GM23338 (cell line): ENCODE measurements around the gene UNC93A. TPM values are rescaled to one million over a fixed set of nuclear protein-coding genes. Genes with fewer than 3 reads are reported as not detected.

Experiments used
- ATAC-seq: fragments of 200-7000 bp; cut with Tn5 transposase; 3 replicates; pipeline ENCODE4 v1.9.1; 2020
- DNase-seq: peaks from one replicate; pipeline ENCODE4 v3.0.0-alpha.2; 2015; ENCODE audit warnings: low spot score
- H2AFZ ChIP-seq: fragments of 200-600 bp; sonication (generic); 2 replicates; pipeline ENCODE4 v1.8.0; 2016; ENCODE audit warnings: antibody characterized with exemption, mild to moderate bottlenecking, moderate library complexity
- H3F3A ChIP-seq: fragments of 200-600 bp; sonication (generic); replicated peaks from 2 replicates; pipeline ENCODE4 v1.8.0; 2017; ENCODE audit warnings: antibody characterized with exemption, mixed run types, low read depth
- H3K27ac ChIP-seq: fragments of 200-600 bp; sonication (generic); 2 replicates; pipeline ENCODE4 v1.6.1; 2016; ENCODE audit warnings: low read depth
- H3K27me3 ChIP-seq: fragments of 200-600 bp; sonication (generic); 2 replicates; pipeline ENCODE4 v1.8.0; 2016; ENCODE audit warnings: mild to moderate bottlenecking, mixed run types, moderate library complexity; ENCODE audit not compliant: insufficient read depth
- H3K36me3 ChIP-seq: fragments of 200-600 bp; sonication (generic); 2 replicates; pipeline ENCODE4 v1.8.0; 2016; ENCODE audit warnings: mild to moderate bottlenecking; ENCODE audit not compliant: insufficient read depth
- H3K4me1 ChIP-seq: fragments of 200-600 bp; sonication (generic); 2 replicates; pipeline ENCODE4 v1.8.0; 2016; ENCODE audit warnings: mild to moderate bottlenecking, moderate library complexity; ENCODE audit not compliant: insufficient read depth
- H3K4me2 ChIP-seq: fragments of 200-600 bp; sonication (generic); 2 replicates; pipeline ENCODE4 v1.7.1; 2017; ENCODE audit warnings: mixed run types
- H3K4me3 ChIP-seq: fragments of 200-600 bp; sonication (generic); 2 replicates; pipeline ENCODE4 v1.6.1; 2016; ENCODE audit warnings: mixed run types
- H3K79me2 ChIP-seq: fragments of 200-600 bp; sonication (generic); replicated peaks from 2 replicates; pipeline ENCODE4 v1.8.0; 2017; ENCODE audit warnings: mild to moderate bottlenecking; ENCODE audit not compliant: insufficient read depth
- H3K9me2 ChIP-seq: fragments of 200-600 bp; sonication (generic); 2 replicates; pipeline ENCODE4 v1.8.0; 2017; ENCODE audit not compliant: insufficient read depth
- H4K20me1 ChIP-seq: fragments of 200-600 bp; sonication (generic); replicated peaks from 2 replicates; pipeline ENCODE4 v1.8.0; 2017; ENCODE audit warnings: mild to moderate bottlenecking; ENCODE audit not compliant: insufficient read depth
- H3K27ac Mint-ChIP-seq: 2 replicates; pipeline ENCODE4 v1.8.0; 2020; ENCODE audit warnings: inconsistent platforms, mild to moderate bottlenecking, moderate library complexity, mixed read lengths
- H3K27me3 Mint-ChIP-seq: 3 replicates; pipeline ENCODE4 v1.8.0; 2022; ENCODE audit warnings: low read depth, mild to moderate bottlenecking, moderate library complexity, mixed read lengths, inconsistent platforms; ENCODE audit not compliant: insufficient read depth, poor library complexity
- H3K36me3 Mint-ChIP-seq: 3 replicates; pipeline ENCODE4 v1.8.0; 2021; ENCODE audit warnings: low read depth, mild to moderate bottlenecking, inconsistent platforms, moderate library complexity, mixed read lengths
- H3K4me1 Mint-ChIP-seq: 3 replicates; pipeline ENCODE4 v1.8.0; 2020; ENCODE audit warnings: mild to moderate bottlenecking, inconsistent platforms, mixed read lengths
- H3K4me3 Mint-ChIP-seq: 3 replicates; pipeline ENCODE4 v1.8.0; 2021; ENCODE audit warnings: moderate library complexity, mild to moderate bottlenecking, inconsistent platforms, mixed read lengths
- H3K9me3 Mint-ChIP-seq: 3 replicates; pipeline ENCODE4 v1.8.0; 2020; ENCODE audit warnings: moderate library complexity, mild to moderate bottlenecking, inconsistent platforms, mixed read lengths
- CREB1 ChIP-seq: fragments of 250-450 bp; sonication (Bioruptor Pico); IDR thresholded peaks from 2 replicates; pipeline ENCODE4 v1.5.0; 2020; ENCODE audit warnings: low read depth, mild to moderate bottlenecking, moderate library complexity
- CTCF ChIP-seq, 2 experiments: fragments of 200-600 bp in 1 of 2; sonication (generic) in 1 of 2; conservative IDR thresholded peaks; 2 replicates each; pipeline versions ENCODE4 v1.5.1 to v1.6.1; 2016 to 2017; ENCODE audit warnings: antibody characterized with exemption in 2 of 2, low read depth in 2 of 2, mild to moderate bottlenecking in 2 of 2, moderate library complexity in 1 of 2
- ETS1 ChIP-seq: IDR thresholded peaks from 2 replicates; pipeline ENCODE4 v1.6.1; 2016; ENCODE audit warnings: antibody characterized with exemption
- EZH2 ChIP-seq: fragments of 200-600 bp; sonication (generic); IDR thresholded peaks from one replicate; pipeline ENCODE4 v1.8.0; 2017; ENCODE audit warnings: antibody characterized with exemption, mild to moderate bottlenecking, low read depth; ENCODE audit not compliant: unreplicated experiment
- EZH2phosphoT487 ChIP-seq: fragments of 200-600 bp; sonication (generic); IDR thresholded peaks from one replicate; pipeline ENCODE4 v1.8.1; 2018; ENCODE audit warnings: antibody characterized with exemption; ENCODE audit not compliant: unreplicated experiment
- JUNB ChIP-seq: IDR thresholded peaks from one replicate; pipeline ENCODE4 v1.6.1; 2016; ENCODE audit warnings: antibody characterized with exemption; ENCODE audit not compliant: unreplicated experiment
- NANOG ChIP-seq: IDR thresholded peaks from 2 replicates; pipeline ENCODE4 v1.6.1; 2016; ENCODE audit warnings: antibody characterized with exemption, borderline replicate concordance
- POLR2AphosphoS5 ChIP-seq: IDR thresholded peaks from 2 replicates; pipeline ENCODE4 v1.6.1; 2016; ENCODE audit warnings: antibody characterized with exemption, low read depth
- REST ChIP-seq: IDR thresholded peaks from one replicate; pipeline ENCODE4 v1.6.1; 2018; ENCODE audit warnings: antibody characterized with exemption; ENCODE audit not compliant: unreplicated experiment
- STAT1 ChIP-seq: IDR thresholded peaks from one replicate; pipeline ENCODE4 v1.6.1; 2016; ENCODE audit warnings: antibody characterized with exemption; ENCODE audit not compliant: unreplicated experiment
- ZNF114 ChIP-seq: fragments of 250-450 bp; sonication (Bioruptor Pico); IDR thresholded peaks from 2 replicates; pipeline ENCODE4 v1.5.0; 2020; ENCODE audit warnings: mild to moderate bottlenecking, moderate library complexity
- ZNF331 ChIP-seq: fragments of 250-450 bp; sonication (Bioruptor Pico); IDR thresholded peaks from 2 replicates; pipeline ENCODE4 v1.5.0; 2020; ENCODE audit warnings: low read depth, mild to moderate bottlenecking, moderate library complexity
- ZNF462 ChIP-seq: fragments of 250-450 bp; sonication (Bioruptor Pico); IDR thresholded peaks from 2 replicates; pipeline ENCODE4 v1.5.0; 2020; ENCODE audit warnings: mild to moderate bottlenecking, moderate library complexity
- polyA plus RNA-seq: library from polyadenylated mRNA; unstranded; fragments of >200 nt; fragmentation: Nextera tagmentation; extraction: Ambion mirVana; gene quantifications from 2 replicates; pipeline ENCODE4 v1.2.1, GENCODE V29; 2016
- total RNA-seq: library from RNA; depleted of rRNA; stranded (reverse); fragments of >200 nt; shearing (Covaris generic); gene quantifications from 2 replicates; pipeline ENCODE4 v1.2.3, GENCODE V29; 2014

Gene UNC93A
- total and polyA plus RNA-seq, 2 experiments from 2014 or later, result 0.18 to 0.28 TPM

DNA sequence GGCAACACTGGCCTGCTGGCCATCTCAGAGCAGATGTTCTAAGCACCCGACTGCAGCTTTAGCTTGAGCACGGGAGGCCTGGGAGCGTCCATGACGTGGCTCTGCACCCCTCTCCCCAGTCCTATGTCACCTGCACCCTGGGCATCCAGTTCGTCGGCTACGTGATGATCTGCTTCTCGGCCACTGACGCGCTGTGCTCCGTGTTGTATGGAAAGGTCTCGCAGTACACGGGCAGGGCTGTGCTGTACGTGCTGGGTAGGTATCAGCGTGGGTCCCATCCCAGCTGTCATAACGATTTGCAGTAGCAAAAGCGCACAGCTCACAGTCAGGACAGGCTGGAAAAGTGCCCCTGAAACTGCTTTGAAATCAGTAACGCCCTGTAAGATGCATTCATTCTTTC lies 14.7 kb downstream of the UNC93A start:
- peaks cover 13% of the 10 kb centered on the region for H3K27me3 Mint-ChIP-seq
- H3K79me2 ChIP-seq, result no peaks in the 10 kb centered on the region
- no peak for TF ChIP-seq EZH2
- no peak for TF ChIP-seq REST
- no peak for TF ChIP-seq POLR2AphosphoS5
- TF ChIP-seq STAT1, result no peak
- TF ChIP-seq JUNB, result no peak
- no peak for TF ChIP-seq CTCF (conservative IDR thresholded peaks at IDR 0.05; ENCODE audit: low read depth in 2 of 2)
- TF ChIP-seq CREB1 (CRISPR knock-in tag), result no peak
- no peak for TF ChIP-seq EZH2phosphoT487
- no peak for TF ChIP-seq NANOG
- TF ChIP-seq ETS1, result no peak
- no peak for TF ChIP-seq ZNF114 (CRISPR knock-in tag)
- TF ChIP-seq ZNF462 (CRISPR knock-in tag), result no peak
- TF ChIP-seq ZNF331 (CRISPR knock-in tag), result no peak
- H3K27ac Mint-ChIP-seq, result no peak overlapping the region
- H2AFZ ChIP-seq, result no peak overlapping the region
- H3K4me1 Mint-ChIP-seq, result peaks cover 27% of the 10 kb centered on the region
- no peaks in the 10 kb centered on the region for H3K9me2 ChIP-seq
- no peaks in the 10 kb centered on the region for H3K36me3 ChIP-seq
- peaks cover 5% of the 10 kb centered on the region; the same call in 2 of the 3 replicates for H3K9me3 Mint-ChIP-seq
- no peak for DNase-seq
- no peak overlapping the region for H3K4me3 Mint-ChIP-seq
- no peaks in the 10 kb centered on the region for H3F3A ChIP-seq
- peaks cover 10% of the 10 kb centered on the region for H3K4me1 ChIP-seq
- no peaks in the 10 kb centered on the region for H3K27me3 ChIP-seq
- peaks cover 4% of the 10 kb centered on the region; the same call in 2 of the 3 replicates for H3K36me3 Mint-ChIP-seq
- peak overlapping the region; percentile 57; the same call in 1 of the 2 replicates for H3K4me2 ChIP-seq
- ATAC-seq, result peak; percentile 19; the same call in 1 of the 3 replicates
- no peak overlapping the region for H3K27ac ChIP-seq
- no peaks in the 10 kb centered on the region for H4K20me1 ChIP-seq
- H3K4me3 ChIP-seq, result no peak overlapping the region
